GM12873 (cell line): ENCODE results near the gene LINGO4.

Experiments used
- CTCF ChIP-seq: IDR thresholded peaks from 2 replicates; pipeline ENCODE4 v1.5.1; 2012; ENCODE audit warnings: low read depth, mild to moderate bottlenecking, moderate library complexity, low read length, control low read depth; ENCODE audit not compliant: insufficient read depth; ENCODE audit errors: missing control alignments

LINGO4 gene

GRCh38 chr1:151825751-151826660 lies 20.8 kb upstream of the LINGO4 start:
- TF ChIP-seq CTCF = no peak

GRCh38 chr1:151825204-151825603 lies 20.0 kb upstream of the LINGO4 start:
- TF ChIP-seq CTCF = no peak

GRCh38 chr1:151823175-151823574 lies 18.0 kb upstream of the LINGO4 start:
- no peak for TF ChIP-seq CTCF

- TF ChIP-seq CTCF = no peak
These were observed 17.2 kb upstream of the LINGO4 start for GRCh38 chr1:151822404-151822803.

GRCh38 chr1:151820940-151821339 lies 15.7 kb upstream of the LINGO4 start:
- no peak for TF ChIP-seq CTCF

GRCh38 chr1:151819976-151820623 lies 14.9 kb upstream of the LINGO4 start:
- TF ChIP-seq CTCF = no peak

GRCh38 chr1:151819227-151819835 lies 14.1 kb upstream of the LINGO4 start:
- TF ChIP-seq CTCF = no peak
